Activated T-cell treated with anti-CD3 and anti-CD28 coated beads for 4 hours (primary cell): ENCODE data around the gene OMD.
"Not testable (repeated sequence)": the region's sequence is repeated elsewhere in the genome, so short reads cannot be mapped to it uniquely, and the experiment has no call there.

Experiments used
- DNase-seq: peaks from one replicate; pipeline ENCODE4 v3.0.0-alpha.2; 2020

The OMD gene

GRCh38 chr9:92424340-92424739 lies at the start of gene OMD:
Gene OMD (minus strand): TSS chr9:92424471. CDS start chr9:92417558, 6,913 bp downstream.
- no peak for DNase-seq

GRCh38 chr9:92468206-92468605 lies 43.9 kb upstream of the OMD start:
- DNase-seq: no peak

GRCh38 chr9:92467511-92467910 lies 43.2 kb upstream of the OMD start:
- no peak for DNase-seq

- DNase-seq: no peak
These were observed 42.8 kb upstream of the OMD start for GRCh38 chr9:92467041-92467440.

GRCh38 chr9:92463984-92464383 lies 39.7 kb upstream of the OMD start:
- no peak for DNase-seq

GRCh38 chr9:92463387-92463786 lies 39.1 kb upstream of the OMD start:
- no peak for DNase-seq

- no peak for DNase-seq
These were observed 33.3 kb upstream of the OMD start for GRCh38 chr9:92457576-92457975.

GRCh38 chr9:92455217-92455616 lies 30.9 kb upstream of the OMD start:
- DNase-seq: no peak

GRCh38 chr9:92446536-92446935 lies 22.3 kb upstream of the OMD start:
- no peak for DNase-seq

- DNase-seq: no peak
These were observed 20.6 kb upstream of the OMD start for GRCh38 chr9:92444841-92445240.

GRCh38 chr9:92440751-92441046 lies 16.4 kb upstream of the OMD start:
- no peak for DNase-seq

GRCh38 chr9:92439921-92440750 lies 15.9 kb upstream of the OMD start:
- DNase-seq: no peak

GRCh38 chr9:92438900-92439526 lies 14.7 kb upstream of the OMD start:
- DNase-seq: no peak

GRCh38 chr9:92435263-92435662 lies 11.0 kb upstream of the OMD start:
- DNase-seq: no peak

GRCh38 chr9:92432972-92433548 lies 8.8 kb upstream of the OMD start:
- DNase-seq: no peak

GRCh38 chr9:92432350-92432749 lies 8.1 kb upstream of the OMD start:
- DNase-seq: no peak

- DNase-seq: no peak
These were observed 5.6 kb upstream of the OMD start for GRCh38 chr9:92429836-92430235.

- no peak for DNase-seq
These were observed 2.4 kb upstream of the OMD start for GRCh38 chr9:92426501-92427145.

GRCh38 chr9:92425474-92425873 lies 1.2 kb upstream of the OMD start:
- no peak for DNase-seq

- no peak for DNase-seq
These were observed 659 bp downstream of the OMD start for GRCh38 chr9:92423612-92424011.

GRCh38 chr9:92422611-92423338 lies 1.5 kb downstream of the OMD start:
- no peak for DNase-seq

GRCh38 chr9:92414566-92414965 lies 9.7 kb downstream of the OMD start:
- no peak for DNase-seq

GRCh38 chr9:92411157-92411556 lies 13.1 kb downstream of the OMD start:
- not testable (repeated sequence) for DNase-seq
